GM18505 (cell line): ENCODE data around the gene CDX1.

Source experiments
- ATAC-seq: cut with Tn5 transposase; IDR thresholded peaks from one replicate; pipeline ENCODE4 v1.9.1; 2021; ENCODE audit not compliant: unreplicated experiment
- POLR2A ChIP-seq: IDR thresholded peaks from 4 replicates; pipeline ENCODE4 v1.6.1; 2011; ENCODE audit warnings: borderline replicate concordance; ENCODE audit not compliant: insufficient read depth, insufficient read length; ENCODE audit errors: extremely low read depth

Gene CDX1

DNA sequence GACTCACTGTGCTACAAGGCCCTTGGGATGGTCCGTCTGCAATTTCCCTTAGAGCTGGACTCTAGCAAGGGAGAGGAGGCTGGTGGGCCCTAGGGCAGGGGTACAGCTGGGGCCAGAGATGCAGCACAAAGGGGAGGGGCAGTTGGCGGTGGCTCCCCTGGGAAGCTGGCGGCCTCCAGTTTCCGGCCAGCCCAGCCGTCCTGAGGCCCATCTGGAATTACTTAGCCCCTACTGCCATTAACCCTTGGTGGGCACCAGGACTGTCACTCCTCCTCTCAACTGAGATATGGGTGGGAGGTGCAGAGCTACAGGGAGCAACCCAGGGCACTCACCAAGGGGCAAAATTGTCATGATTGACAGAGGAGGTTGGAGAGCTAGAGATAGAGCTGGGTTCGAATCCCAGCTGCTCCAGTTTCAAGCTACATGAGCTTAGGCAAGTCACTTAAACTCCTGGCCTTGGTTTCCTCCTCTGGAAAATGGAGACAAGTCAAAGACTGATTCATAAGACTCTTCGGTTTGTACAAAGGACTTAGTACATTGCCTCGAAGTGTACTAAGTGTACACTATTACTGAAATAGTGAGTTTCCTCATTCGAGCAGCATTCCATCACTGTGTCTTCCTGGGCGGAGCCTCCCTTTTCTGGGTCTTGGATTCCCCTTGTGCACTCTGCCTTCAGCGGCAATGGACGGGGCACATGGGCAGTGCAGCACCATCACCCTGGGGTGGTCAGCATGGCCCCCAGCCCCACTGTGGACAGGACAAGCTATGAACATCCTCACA, 8.2 kb upstream of the CDX1 start:
- no peak for ATAC-seq
- no peak for TF ChIP-seq POLR2A

DNA sequence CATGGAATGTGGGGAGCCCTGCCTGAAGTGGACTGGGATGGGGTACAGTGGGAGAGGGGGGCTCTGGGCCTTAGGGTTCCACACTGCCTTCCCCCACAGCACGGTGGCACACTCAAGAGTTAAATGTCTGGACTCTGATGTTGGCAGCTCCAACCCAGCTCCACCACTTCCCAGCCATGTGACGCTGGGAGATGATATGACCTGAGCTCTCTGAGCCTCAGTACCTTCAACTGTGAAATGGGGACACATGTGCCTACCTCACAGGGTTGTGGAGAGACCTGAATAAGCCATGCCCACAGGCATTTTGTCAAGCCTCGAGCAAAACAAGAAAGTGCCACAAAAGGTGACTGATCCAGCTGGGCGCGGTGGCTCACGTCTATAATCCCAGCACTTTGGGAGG, 7.5 kb upstream of the CDX1 start:
- ATAC-seq, result no peak
- no peak for TF ChIP-seq POLR2A

DNA sequence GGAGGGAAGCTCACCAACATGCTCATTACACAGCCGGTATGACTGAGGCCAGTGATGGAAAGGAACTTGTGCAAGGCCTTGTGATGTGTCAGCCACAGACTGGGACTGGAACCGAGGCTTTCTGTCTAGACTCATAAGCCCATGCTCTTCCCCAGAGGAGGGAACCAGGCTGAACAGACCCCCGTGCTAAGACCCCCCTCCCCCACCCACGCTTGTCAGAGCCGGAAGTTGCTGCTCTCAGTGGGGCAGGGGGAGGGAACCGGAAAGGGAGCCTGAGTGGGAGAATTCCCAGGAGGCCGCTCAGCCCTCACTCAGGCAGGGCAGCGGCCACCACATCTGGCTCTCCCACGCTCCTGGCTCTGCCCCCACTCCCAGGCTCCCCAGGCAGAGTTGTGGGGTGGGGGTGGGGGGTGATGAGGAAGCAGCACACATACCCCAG, 6.8 kb upstream of the CDX1 start:
- no peak for ATAC-seq

DNA sequence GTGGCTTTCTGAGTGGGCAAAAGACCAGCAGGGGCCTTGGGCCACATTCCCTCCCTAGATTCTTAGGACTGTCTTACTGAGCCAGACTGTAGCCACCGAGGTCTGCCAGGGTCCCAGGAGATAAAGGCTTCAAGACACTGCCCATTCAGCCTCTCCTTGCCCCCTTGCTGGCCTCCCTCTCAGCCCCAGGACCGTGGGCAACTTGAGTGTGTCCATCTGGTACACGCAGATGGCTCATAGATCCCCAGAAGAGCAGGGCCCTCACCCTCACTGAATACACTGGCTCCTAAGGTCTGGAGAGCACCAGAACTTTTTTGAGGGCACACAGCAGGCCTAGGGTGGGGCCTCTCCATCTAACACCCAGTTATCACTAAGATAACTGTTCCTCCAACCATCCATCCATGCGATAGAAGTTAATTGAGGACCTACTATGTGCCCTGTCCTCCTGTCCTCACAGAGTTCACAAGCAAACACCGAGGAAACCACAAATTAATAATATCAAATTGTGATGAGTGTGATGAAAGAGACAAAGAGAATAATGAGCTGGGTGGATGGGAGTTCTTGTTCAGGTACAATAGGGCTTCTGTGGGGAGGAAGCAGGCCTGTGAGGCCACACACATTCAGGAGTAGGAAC, 6.0 kb upstream of the CDX1 start:
- no peak for TF ChIP-seq POLR2A
- ATAC-seq, result no peak

More for the DNA sequence above, 6.8 kb upstream of the CDX1 start:
- no peak for TF ChIP-seq POLR2A

DNA sequence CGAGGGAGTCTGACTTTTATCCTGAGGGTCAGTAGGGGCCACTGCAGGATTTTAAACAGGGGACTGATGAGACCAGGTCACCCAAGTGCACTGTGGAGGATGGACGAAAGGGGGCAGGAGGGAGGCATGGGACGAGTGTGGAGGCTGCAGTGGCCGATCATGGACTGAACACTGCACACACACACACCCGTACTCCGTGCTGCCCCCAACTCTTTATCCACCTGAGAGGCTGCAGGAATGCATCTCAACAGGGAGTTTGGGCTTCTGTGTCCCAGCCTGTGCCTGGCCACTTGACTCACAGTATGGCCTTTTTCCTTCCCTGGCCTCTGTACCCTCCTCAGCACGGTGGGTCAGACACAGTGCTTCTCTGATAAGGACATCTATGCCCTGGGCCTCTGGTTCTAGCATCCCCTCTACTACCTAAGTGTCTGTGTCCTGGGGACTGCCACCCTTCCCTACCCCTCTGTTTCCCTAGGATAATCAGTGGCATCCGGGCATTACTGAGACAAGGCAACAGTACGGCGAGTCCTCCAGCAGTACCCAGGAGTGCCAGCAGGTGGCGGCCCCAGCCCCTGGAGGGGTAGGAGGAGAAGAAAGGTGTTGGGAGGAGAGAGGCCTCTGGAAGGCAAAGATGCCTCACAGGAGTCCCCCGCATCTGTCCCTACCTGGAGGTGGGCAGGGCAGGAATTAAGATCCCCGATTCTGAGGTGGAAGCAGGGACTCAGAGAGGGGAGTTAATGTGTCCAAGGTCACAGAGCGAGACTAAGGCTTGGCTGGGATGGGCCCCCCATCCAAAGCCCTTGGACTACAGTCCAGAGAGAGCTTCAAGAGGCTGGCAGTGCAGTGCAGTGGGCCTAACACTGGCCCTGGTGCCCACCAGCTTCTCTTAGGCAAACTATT, 5.1 kb upstream of the CDX1 start:
- TF ChIP-seq POLR2A, result no peak
- peak; percentile 66 for ATAC-seq

DNA sequence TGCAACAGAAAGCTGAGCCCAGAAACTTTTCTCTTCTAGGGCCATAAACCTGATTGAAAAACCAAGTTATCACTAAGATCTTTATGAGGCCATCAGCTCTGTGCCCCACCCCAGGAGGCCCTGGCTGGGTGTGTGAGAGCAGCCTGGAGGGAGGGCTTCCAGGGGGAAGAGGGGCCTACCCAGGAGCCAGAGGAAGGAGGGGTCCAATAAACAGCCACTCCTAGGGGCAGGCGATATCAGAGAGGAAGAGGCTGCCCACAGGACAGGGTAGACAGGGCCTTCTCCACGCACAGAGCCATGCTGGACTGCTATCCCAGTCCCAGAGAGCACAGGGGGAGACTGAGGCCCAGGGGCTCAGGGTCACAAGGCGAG, 4.5 kb upstream of the CDX1 start:
- ATAC-seq, result no peak
- TF ChIP-seq POLR2A, result no peak

DNA sequence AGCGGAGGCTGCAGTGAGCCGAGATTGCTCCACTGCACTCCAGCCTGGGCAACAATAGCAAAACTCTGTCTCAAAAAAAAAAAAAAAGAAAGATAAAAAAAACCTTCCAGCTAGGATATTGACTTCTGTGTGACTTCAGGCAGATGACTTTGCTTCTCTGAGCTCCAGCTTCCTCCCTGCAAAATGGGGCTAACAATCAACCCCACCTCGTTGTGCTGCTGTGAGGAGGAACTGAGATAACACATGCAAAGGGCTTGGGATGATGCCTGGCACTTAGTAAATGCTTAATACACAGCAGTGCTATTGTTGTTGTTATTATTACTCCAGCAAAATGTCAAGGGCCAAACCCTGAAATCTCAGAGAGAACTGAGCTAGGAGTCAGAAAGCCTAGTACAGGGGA, 3.5 kb upstream of the CDX1 start:
- no peak for ATAC-seq
- TF ChIP-seq POLR2A, result no peak

DNA sequence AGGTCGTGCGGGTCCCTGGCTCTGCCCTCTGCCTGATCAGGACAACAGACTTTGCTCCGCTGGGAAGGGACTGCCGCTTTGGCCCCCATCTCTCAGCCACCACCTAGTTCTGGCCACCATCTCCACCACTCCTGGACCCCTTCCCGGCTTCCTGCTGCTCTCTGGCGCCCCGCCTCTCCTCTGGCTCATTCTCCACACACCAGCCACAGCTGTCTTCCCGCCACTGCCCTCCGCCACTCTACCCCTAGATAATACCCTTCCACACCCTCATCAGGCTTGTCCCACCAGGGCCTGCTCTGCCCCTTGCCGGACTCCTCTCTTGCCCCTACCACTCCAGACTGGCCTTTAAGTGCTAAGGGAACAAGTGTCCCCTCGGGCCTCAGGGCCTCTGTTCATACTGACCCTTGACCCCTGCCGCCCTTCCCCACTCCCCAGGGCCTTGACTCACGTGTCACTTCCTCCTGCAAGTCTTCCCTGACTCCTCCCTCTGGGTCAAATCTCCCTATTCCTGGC, 3.0 kb upstream of the CDX1 start:
- no peak for ATAC-seq
- TF ChIP-seq POLR2A, result no peak

DNA sequence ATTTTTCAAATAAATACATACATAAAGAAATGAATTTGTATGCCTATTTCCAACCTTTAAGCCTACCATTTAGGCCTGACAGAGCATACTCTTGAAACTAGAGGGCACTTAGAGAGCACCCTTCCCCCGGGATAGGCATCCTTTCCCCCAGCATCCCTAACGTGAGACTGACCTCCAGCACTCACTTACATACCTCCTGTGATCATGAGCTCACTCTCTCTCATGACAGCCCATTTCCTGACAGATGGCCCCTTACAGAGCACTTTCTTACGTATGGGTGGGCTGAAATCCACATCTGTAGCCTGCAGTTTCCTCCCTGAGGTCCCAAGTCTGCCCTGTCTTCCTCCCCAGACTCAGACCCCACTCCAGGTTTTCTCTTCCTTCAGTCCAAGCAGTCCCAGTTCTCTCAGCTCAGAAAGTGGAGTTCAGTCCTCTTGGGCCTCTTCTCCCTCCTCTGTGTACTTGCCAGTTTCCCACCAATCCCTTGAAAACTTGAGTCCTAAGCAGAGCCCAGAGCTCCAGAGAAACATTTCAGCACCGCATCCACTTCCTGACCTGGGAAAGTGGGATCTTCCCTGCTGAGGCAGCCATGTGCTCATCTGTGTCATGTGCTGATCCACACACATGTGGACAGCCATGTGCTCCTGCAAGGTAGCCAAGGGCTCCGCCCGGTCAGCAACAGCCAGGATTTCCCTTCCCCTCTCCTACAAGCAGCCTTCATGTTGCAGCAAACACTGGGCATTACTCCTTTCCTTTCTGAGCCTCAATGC, 2.2 kb upstream of the CDX1 start:
- ATAC-seq, result no peak
- TF ChIP-seq POLR2A, result no peak

DNA sequence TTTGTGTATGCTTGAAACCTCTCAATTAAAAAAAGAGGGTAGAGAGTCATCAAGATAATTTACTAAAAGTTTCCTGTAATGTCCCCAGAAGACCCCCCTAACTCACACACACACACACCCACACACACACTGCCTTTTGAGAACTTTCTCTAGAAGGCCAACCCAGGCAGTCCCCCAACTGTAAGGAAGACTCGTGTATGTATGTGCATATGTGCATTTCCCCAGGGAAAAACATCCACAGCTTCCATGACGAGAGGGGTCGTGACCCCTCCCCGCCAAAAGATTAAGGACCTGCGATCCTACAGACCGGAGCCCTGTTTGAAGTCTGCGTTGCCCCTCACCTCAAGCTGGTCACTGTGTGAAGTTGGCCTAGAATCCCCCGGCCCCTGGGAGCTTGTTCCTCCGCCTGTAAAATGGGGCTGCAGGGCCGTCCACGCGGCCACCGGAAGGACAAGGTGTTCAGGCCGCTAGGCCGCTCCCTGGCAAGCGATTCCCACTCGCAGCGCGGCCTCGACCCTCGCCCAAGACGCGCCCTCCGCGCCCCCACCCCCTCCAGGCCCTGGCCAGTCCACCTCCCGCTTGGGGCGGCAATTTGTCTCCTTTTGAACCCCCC, 435 bp upstream of the CDX1 start:
- TF ChIP-seq POLR2A, result no peak
- ATAC-seq, result no peak

DNA sequence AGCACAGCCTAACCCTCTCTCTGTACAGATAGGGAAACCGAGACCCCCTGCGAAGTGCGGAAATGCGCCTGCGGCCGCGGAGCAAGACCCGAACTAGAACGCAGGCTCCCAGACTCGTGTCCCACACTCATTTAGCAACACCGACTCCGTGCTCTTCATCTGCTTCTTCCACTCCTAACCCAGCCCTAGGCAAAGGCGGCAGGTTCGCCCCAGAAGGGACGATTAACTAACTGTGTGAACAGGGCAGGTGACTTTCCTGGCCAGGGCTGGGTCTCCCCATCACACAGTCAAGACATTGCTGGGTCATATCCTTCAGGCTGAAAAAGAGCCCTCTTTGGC, 903 bp downstream of the CDX1 start:
- no peak for TF ChIP-seq POLR2A
- ATAC-seq, result no peak

DNA sequence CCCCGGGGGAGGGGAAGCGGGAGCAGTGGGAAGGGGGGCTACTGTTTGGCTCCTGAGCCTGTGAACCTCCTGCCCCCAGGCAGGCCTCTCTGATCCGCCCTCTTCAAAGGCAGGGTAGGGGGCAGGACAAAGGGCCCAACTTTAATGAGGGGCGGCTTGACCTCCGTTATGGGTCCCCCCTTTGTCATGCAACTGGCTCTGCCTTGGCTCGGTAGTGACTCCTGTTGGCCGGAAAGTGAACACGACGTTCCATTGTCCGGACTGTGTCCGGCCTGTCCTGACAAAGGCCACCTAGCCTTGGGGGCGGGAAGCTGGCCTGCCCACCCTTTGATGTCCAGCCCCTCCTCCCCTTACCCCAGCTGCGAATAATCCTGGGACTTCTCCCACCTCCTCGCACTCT, 1.3 kb downstream of the CDX1 start:
- ATAC-seq, result no peak
- no peak for TF ChIP-seq POLR2A
